ENCODE data around the gene ZNF827. TPM values are rescaled to one million over a fixed set of nuclear protein-coding genes. Genes with fewer than 3 reads are reported as not detected.

The ZNF827 gene
- total RNA-seq, 1 experiment from 2014 or later, result 9.8 TPM

DNA sequence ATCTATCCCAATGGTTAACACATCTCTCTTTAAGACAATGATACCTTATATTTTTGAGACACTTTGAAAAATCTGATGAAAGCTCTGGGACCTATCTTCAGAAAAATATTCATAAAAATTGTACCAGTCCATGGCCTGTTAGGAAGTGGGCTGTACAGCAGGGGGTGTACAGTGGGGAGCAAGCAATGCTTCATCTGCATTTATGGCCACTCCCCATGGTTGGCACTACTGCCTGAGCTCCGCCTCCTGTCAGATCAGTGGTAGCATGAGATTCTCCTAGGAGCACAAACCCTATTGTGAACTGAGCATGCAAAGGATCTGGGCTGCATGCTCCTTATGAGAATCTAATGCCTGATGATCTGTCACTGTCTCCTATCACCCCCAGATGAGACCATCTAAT is 216.1 kb downstream of the ZNF827 start:
- Histone ChIP-seq H2AFZ (ENCODE audit: low read length) (no peak overlapping the region), H4K20me1 (ENCODE audit: low read length) (no peaks in the 10 kb centered on the region), H3K27me3 (ENCODE audit: low read length) (no peaks in the 10 kb centered on the region), H3K9me3 (ENCODE audit: low read length) (no peaks in the 10 kb centered on the region), H3F3A (ENCODE audit: low read length, unreplicated experiment) (no peaks in the 10 kb centered on the region), H3K27ac (ENCODE audit: low read length) (no peak overlapping the region), H3K79me2 (ENCODE audit: low read length) (no peaks in the 10 kb centered on the region), H3K4me1 (ENCODE audit: insufficient read depth, low read length) (peaks cover 13% of the 10 kb centered on the region), H3K9ac (ENCODE audit: low read length) (no peak overlapping the region), H3K4me2 (ENCODE audit: low read length) (no peak overlapping the region), H3K9me2 (replicated peaks; ENCODE audit: low read length) (no peaks in the 10 kb centered on the region), H3K36me3 (ENCODE audit: low read depth, low read length) (no peaks in the 10 kb centered on the region), H3K4me3 (ENCODE audit: low read length) (no peak overlapping the region)
- DNase-seq (no peak), ATAC-seq (peak; percentile 34; the same call in 1 of the 2 replicates)
- POLR2A ChIA-PET (ENCODE audit: unreplicated experiment), result no interaction called here
- TF ChIP-seq EZH2 (IDR thresholded peaks at IDR 0.05; ENCODE audit: low read length, unreplicated experiment) (no peak), EZH2phosphoT487 (IDR thresholded peaks at IDR 0.05; ENCODE audit: borderline replicate concordance, low read length) (no peak)
- TF ChIP-seq, protein P1, sequence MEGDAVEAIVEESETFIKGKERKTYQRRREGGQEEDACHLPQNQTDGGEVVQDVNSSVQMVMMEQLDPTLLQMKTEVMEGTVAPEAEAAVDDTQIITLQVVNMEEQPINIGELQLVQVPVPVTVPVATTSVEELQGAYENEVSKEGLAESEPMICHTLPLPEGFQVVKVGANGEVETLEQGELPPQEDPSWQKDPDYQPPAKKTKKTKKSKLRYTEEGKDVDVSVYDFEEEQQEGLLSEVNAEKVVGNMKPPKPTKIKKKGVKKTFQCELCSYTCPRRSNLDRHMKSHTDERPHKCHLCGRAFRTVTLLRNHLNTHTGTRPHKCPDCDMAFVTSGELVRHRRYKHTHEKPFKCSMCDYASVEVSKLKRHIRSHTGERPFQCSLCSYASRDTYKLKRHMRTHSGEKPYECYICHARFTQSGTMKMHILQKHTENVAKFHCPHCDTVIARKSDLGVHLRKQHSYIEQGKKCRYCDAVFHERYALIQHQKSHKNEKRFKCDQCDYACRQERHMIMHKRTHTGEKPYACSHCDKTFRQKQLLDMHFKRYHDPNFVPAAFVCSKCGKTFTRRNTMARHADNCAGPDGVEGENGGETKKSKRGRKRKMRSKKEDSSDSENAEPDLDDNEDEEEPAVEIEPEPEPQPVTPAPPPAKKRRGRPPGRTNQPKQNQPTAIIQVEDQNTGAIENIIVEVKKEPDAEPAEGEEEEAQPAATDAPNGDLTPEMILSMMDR (conservative IDR thresholded peaks at IDR 0.05; ENCODE audit: low read depth, low read length), result no peak
- CTCF ChIA-PET, result interaction anchor here (0.6 kb wide), 1 partner anchor 165 kb away, joined by 3 read pairs; no protein-coding TSS in a partner anchor
- intact Hi-C loops (cut with micrococcal nuclease), result loop anchor here (10.0 kb wide), 1 partner anchor 1372 kb away; no protein-coding TSS in a partner anchor
- no TSS peak for BruUV-seq (replicated peaks)

DNA sequence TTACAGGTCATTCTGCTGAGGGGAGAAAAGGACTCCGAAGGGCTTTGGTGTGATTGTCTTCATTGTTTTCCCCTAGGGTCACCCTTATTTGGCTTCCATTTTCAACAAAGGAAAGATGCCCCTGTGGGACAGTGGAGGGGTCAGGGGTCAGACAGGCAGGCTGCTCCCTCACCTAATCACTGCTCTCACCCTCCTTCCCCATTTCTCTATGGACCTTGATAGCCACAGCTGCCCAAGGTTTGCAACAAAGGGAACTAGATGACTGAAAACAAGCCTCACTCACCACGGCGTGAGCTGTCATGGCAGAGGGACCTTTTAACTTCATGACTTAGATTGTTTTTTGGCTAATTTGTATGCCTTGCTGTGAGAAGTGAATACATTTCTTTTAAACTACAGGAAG is 218.0 kb downstream of the ZNF827 start:
- TF ChIP-seq EZH2 (IDR thresholded peaks at IDR 0.05; ENCODE audit: low read length, unreplicated experiment) (no peak), EZH2phosphoT487 (IDR thresholded peaks at IDR 0.05; ENCODE audit: borderline replicate concordance, low read length) (no peak)
- TF ChIP-seq, protein P1 (conservative IDR thresholded peaks at IDR 0.05; ENCODE audit: low read depth, low read length), result no peak
- POLR2A ChIA-PET (ENCODE audit: unreplicated experiment), result no interaction called here
- Histone ChIP-seq H3K79me2 (ENCODE audit: low read length) (no peaks in the 10 kb centered on the region), H3K9me3 (ENCODE audit: low read length) (no peaks in the 10 kb centered on the region), H2AFZ (ENCODE audit: low read length) (no peak overlapping the region), H3K27me3 (ENCODE audit: low read length) (no peaks in the 10 kb centered on the region), H3F3A (ENCODE audit: low read length, unreplicated experiment) (no peaks in the 10 kb centered on the region), H3K9ac (ENCODE audit: low read length) (no peak overlapping the region), H3K4me2 (ENCODE audit: low read length) (no peak overlapping the region), H3K36me3 (ENCODE audit: low read depth, low read length) (no peaks in the 10 kb centered on the region), H3K4me3 (ENCODE audit: low read length) (no peak overlapping the region), H3K9me2 (replicated peaks; ENCODE audit: low read length) (no peaks in the 10 kb centered on the region), H3K27ac (ENCODE audit: low read length) (no peak overlapping the region), H3K4me1 (ENCODE audit: insufficient read depth, low read length) (peaks cover 8% of the 10 kb centered on the region; the same call in 1 of the 2 replicates), H4K20me1 (ENCODE audit: low read length) (no peaks in the 10 kb centered on the region)
- BruUV-seq (replicated peaks), result no TSS peak
- no peak for DNase-seq
- CTCF ChIA-PET, result no interaction called here
- intact Hi-C loops (cut with micrococcal nuclease), result loop anchor here (10.0 kb wide), 1 partner anchor 1374 kb away; no protein-coding TSS in a partner anchor
- no peak for ATAC-seq

DNA sequence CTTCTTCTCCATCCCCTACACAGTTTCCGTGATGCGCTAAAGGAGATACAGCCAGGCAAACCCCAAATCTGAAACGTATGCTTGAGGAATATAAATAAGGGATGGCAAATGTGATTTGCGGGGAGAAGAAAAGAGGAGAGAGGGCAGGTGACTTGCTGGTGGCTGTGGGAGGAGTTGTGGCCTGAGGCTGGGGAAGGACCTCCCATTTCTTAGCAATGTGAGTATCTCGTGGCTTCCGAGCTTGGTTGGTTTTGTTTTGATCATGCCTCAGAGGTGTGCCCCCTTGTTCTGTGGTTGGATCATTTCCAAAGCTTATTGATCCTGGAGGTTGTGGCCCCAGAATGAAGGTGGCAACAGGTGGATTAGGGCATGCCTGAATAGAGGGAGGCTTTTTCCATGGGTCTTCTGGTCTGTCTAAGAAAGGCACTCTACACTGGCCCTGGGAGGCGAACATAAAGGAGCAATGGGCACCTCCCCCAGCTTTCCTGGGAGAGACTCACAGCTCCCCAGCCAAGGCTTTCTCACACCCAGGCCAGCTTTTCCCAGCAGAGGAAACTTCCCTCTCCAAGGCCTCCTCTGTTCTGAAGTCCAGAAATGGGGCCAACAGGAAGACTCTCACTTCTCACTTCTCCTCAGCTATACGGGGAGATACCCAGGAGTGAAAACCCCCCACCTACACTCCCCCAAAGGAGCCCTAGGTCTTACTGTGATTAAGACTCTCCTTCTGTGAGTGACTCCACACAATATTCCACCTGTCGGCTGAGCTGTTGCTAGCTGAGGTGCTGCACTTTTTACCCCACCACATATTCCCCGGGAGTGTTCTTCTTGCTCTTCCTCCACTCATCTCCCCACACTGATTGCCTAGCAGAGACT is 218.6 kb downstream of the ZNF827 start:
- Histone ChIP-seq H3K4me3 (ENCODE audit: low read length) (no peak overlapping the region), H3K4me1 (ENCODE audit: insufficient read depth, low read length) (peaks cover 8% of the 10 kb centered on the region; the same call in 1 of the 2 replicates), H3K36me3 (ENCODE audit: low read depth, low read length) (no peaks in the 10 kb centered on the region), H3K9ac (ENCODE audit: low read length) (no peak overlapping the region), H3K4me2 (ENCODE audit: low read length) (no peak overlapping the region), H2AFZ (ENCODE audit: low read length) (no peak overlapping the region), H3K27ac (ENCODE audit: low read length) (no peak overlapping the region), H3K9me2 (replicated peaks; ENCODE audit: low read length) (no peaks in the 10 kb centered on the region), H3K9me3 (ENCODE audit: low read length) (no peaks in the 10 kb centered on the region), H3K79me2 (ENCODE audit: low read length) (no peaks in the 10 kb centered on the region), H4K20me1 (ENCODE audit: low read length) (no peaks in the 10 kb centered on the region), H3F3A (ENCODE audit: low read length, unreplicated experiment) (no peaks in the 10 kb centered on the region), H3K27me3 (ENCODE audit: low read length) (no peaks in the 10 kb centered on the region)
- ATAC-seq (no peak), DNase-seq (no peak)
- TF ChIP-seq EZH2phosphoT487 (IDR thresholded peaks at IDR 0.05; ENCODE audit: borderline replicate concordance, low read length), result no peak
- TF ChIP-seq EZH2 (IDR thresholded peaks at IDR 0.05; ENCODE audit: low read length, unreplicated experiment), result no peak
- TF ChIP-seq, protein P1 (conservative IDR thresholded peaks at IDR 0.05; ENCODE audit: low read depth, low read length), result no peak
- intact Hi-C loops (cut with micrococcal nuclease), result loop anchor here (10.0 kb wide), 1 partner anchor 1375 kb away; no protein-coding TSS in a partner anchor
- BruUV-seq (replicated peaks), result no TSS peak
- ChIA-PET CTCF (no interaction called here), POLR2A (ENCODE audit: unreplicated experiment) (no interaction called here)

All from PC-3 (cell line).